ENCODE data around the gene PCNX2.
"Not testable (repeated sequence)": the region's sequence is repeated elsewhere in the genome, so short reads cannot be mapped to it uniquely, and the experiment has no call there.

PCNX2 gene

DNA sequence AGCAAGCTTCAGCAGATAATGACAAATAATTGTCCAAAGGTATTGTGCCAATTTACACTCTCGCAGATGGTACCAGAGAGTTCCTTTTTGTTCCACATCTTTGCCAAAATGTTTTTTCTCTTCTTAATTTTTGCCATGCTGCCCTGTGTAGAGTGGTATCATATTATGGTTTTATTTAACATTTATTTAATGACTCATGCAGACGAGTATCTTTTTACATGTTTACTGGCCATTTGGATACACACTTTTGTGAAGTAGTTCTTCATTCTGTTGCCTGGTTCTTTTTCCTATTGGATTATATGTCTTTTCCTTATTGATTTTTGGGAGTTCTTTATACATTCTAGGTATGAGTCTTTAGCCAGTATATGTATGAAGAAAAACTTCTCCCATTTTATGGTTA is 151.1 kb downstream of the PCNX2 start:
- DNase-seq = no peak

DNA sequence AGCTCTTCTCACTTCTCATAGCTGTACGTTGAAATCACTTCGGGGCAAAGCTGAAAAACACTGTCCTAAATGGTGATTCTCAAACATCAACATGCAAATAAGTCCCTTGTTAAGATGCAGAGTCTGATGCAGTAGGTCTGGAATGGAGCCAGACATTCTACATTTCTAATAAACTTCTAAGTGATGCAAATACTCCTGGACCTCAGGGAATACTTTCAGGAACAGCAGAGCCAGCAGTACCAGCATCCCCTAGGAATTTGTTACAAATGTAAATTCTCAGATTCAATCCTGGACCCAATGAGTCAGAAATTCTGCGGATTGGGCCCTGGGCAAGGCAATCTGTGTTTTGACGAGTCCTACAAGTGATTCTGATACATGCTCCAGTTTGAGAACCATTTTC is 152.3 kb downstream of the PCNX2 start:
- no peak for DNase-seq

DNA sequence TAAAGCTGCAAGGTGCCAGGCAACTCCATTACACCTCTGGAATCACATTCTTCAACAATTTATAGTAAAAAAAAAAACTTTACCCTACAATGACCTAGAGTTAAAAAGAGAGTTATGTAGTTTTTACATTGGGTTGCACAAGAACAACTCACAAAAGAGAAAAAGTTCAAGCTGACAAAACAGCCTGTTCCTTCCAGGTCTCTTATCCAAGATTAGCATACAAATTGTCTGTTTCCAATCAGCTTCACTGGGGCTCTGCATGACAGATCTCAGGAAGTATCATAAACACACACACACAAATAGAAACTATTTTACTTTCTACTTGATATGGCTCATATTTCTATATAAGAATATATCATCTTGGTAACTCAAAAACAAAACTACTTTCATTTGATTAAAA is 154.6 kb downstream of the PCNX2 start:
- no peak for DNase-seq

DNA sequence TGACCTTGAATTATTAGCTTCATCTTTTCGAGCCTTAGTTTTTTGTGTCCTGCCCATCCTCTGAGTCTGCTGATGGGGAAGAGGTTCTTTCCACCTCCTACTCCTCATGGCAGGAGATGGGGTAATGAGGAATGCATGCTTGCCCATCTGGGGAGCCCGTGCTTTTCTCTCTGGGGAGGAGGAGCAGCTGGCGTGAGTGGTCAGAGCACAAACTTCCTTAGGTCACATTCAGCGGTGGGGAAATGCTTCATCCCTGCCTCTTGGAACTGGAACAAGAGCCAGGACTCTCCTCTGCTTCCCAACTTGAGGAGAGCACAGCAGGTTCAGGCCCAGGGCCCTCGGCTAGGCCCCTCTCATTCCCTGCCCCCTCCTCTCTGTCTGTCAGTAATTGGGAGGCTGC is 155.0 kb downstream of the PCNX2 start:
- DNase-seq = peak; percentile 81

DNA sequence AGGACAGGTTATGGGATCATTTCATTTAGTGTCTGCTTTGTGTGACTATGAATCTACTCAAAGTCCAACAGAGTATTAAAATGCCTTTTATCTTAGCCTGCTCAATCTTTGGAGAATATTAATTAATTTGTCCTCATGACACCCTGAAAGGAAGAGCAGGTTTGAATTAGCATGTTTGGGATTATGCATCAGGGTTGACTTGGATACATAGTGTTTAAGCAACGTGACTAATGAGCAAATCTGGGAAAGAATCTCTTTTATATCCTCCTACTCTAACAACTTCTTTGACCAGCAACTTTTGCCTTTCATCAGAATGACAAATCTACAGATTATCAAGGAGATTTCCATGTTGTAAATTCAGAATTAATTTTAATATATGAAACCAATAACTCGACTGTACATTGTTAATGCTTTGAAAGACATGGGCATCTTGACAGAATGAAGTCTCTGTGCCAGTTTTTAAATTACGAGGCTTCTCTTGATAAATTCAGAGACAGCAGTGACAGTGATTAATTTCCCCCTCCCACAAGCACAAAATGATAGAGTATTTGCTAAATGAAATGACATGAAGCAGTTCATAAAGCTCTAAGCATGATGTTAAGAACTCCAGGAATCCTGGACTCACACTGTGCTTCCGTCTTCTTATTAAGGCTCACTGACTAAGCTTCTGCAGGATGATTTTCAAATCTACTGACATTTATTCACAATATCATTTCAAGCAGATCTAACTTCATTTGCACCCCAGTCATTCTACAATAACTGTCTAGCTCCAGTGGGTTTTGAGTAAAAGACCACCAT is 156.5 kb downstream of the PCNX2 start:
- DNase-seq = peak; percentile 86

DNA sequence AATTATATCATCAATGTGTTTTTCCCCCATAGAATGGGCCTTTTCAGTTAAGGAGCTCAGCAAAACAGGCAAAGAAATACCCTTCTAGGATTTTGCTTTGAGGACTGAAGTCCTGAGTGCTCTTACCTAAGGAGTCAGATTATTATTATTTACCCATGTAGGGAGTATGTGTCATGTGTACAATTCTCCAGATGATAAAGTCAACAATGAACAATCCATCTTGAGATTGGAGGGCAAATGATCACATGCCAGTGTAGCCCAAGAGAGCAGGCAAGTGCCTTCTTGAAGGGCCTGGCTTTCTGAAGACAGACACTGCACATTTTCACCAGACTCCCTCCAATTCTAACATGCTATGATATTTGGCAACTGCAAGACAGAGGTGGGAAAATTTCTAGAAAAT is 159.7 kb downstream of the PCNX2 start:
- no peak for DNase-seq

DNA sequence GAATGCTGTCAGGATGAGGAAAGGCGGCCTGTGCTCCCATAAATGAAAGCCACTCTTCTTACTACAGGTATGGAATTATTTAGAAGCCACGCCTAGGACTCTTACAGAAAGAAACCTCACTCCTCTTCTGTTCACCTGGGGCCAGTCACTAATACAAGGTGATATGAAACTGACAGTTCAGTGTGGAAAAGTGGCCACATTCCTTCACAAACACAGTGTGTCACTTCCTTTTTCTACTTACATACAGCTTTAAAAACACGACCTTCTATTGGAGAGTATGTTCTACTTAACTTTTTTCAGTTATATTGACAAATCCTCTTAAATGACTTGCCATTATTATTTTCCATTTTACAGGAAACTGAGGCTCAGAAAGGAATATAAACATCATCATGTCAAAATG is 163.1 kb downstream of the PCNX2 start:
- DNase-seq = no peak

DNA sequence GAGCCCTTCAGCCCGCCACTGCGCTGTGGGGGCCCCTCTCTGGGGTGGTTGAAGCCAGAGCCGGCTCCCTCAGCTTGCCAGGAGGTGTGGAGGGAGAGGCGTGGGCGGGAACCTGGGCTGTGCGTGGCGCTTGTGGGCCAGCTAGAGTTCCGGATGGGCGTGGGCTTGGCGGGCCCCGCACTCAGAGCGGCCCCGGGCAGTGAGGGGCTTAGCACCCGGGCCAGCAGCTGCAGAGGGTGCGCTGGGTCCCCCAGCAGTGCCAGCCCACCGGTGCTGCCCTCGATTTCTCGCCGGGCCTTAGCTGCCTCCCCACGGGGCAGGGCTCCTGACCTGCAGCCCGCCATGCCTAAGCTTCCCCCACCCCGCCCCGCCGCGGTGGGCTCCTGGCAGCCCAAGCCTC is 166.5 kb downstream of the PCNX2 start:
- not testable (repeated sequence) for DNase-seq

DNA sequence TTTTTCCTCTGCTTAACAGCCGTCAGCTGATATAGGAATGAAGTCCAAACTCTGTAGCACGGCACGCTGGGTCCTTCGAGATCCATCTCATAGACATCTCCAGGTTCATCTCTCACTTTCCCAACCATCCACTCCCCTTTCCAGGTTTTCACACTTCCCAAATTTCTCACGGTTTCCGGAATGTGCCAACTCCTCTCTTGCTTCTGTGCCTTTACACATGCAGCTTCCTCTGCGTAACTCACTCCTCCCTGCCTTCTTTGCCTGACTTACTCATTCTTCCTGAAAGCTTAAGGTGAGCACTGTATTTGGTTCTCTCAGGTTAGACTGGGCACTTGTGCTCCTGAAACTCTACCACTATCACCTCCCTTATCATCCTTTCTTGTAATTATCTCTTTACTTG is 168.4 kb downstream of the PCNX2 start:
- no peak for DNase-seq

DNA sequence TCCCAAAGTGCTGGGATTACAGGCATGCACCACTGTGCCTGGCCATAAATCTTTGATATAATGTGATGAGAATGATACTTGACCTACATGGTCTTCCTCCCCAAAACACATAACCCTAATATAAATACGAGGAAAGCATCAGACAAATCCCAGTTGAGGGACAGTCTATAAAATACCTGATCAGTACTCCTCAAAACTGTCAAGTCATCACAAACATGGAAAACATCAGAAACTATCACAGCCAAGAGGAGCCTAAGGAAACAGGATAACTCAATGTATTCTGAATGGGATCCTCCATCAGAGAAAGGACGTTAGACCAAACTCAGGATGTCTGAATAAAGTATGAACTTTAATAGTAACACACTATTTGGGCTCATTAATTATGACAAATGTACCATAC is 172.7 kb downstream of the PCNX2 start:
- no peak for DNase-seq

DNA sequence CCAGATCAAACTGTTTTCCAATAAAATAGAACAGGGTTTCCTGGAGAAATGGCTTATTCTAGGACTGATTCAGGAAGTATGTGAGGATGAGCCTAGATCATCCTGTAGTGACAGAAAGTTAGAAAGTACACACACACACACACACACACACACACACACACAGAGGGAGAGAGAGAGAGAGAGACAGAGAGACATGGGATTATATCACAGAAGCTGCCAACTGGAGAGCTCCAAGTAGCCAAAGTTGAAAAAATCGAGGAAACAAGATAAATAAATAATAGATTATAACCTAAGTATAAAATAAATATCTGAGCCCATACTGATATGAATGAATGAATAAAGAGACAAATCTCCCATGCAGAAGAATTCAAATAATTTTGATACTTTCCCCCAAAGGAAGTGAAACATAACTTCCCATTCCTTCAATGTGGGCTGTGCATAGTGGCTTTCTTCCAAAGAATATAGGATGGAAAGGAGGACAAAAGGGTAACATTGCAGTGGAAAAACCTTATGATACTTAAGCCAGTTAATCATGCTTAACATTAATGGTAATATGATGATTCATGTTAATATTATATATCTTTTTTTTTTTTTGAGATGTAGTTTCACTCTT is 173.5 kb downstream of the PCNX2 start:
- no peak for DNase-seq

DNA sequence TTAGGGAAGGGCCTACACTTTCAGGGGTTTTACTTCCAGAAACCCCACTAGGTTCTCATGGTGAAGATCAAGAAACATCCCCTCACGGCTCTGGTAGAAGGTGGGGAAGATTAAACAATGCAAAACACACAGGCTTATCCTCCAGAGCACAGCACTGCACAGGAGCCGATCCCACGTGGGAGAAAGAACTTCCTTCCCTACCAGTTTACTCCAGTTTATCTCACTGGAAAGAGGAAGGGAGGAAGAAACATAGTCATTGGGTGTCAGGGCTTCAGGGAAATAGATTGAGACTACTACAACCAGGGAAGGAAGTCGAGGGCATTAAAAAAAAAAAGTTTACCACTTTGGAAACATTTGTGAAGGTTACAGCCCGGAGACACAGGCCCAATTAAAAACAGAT is 180.7 kb downstream of the PCNX2 start:
- no peak for DNase-seq

DNA sequence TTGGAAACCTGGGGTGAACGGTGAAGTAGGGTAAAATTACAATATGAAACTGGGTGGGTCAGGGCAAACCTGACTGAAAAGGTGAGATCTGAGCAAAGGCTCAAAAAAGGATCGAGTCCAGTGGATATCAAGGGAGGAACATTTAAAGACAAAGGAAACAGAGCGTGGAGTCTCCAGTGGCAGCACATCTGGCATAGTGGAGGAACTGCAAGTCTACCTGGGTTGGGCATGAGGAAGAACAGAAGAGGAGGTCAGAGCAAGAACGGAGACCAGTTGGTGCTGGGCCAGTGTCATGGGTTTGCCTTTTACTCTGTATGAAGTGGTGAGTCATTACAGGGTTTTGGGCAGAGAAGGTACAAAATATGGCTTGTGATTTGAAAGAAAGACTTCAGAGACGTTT is 181.4 kb downstream of the PCNX2 start:
- no peak for DNase-seq

DNA sequence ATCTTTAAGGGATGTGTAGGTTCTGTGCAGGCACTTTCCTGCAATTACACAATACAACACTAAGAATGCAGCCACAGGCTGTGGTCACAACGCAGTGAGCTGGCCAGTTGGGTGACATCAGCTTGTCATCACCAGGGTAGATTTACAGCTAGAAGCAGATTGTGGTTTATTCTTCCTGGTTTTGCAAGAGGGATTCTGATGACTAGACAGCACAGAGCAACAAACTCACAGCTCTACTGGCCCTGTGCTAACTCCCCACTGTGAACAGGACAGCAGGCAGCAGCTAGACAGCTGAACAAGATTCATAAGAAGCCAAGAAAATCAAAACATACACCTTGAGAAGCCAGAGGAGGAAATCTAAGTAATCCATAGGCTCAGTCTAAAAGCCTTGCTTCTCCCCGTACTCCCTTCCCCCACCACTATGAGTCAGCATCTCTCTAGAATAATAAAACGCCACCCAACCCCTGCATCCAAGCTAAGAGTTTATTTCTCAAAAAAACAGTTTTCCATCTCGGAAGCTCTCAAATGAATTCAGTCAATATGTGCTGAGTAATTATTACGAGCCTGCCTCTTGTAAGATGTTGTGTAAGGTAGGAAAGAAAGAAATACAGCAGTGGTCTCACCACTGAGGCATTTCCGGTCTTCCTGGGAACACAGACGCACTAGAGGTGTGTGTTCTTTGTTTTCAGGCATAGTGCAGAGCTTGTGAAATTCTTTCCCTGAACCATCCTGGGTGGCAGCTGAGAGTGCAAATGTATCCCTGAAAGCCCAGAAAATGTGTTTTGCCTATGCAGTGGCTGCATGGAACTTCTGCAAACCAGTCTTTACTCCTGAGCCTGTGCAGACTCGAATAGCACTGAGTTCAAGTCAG is 182.3 kb downstream of the PCNX2 start:
- peak; percentile 59 for DNase-seq

DNA sequence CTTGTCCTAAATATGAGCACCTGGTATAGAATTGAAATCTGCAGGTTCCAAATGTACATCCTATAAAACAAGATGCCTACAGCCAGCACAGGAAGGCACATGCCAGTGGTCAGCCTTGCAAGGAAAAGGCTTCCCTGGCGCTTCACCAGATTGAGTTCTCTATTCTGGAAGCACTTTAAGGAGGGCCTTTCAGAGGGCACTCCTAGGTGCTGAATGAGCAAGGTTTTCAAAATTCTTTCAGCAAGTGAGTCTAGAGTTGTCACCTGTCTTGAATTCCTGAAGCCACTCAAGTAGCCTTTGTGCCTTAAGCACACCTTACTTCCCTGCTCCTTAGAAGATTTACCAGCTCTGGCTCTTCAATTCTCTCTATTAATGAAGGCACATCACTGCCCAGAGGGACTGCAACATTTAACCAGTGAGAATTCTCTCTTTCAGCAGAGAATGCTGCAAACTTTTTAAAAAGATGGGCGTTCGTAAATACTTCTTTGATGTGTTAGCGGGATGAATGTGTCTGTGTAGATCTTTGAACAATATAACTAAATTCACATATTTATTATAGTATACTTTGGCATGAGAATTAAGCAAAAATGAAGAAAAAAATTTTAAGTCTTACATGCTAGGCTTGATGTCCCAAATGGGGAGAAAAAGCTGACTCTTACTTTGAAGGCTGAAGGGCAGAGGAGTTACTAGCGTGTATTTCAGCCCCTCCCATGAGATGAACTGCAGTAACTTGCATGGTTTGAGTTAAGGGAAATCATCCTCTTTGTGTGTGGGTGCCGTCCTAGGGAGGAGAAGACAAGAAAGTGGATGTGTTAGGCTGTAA is 183.1 kb downstream of the PCNX2 start:
- DNase-seq = no peak

DNA sequence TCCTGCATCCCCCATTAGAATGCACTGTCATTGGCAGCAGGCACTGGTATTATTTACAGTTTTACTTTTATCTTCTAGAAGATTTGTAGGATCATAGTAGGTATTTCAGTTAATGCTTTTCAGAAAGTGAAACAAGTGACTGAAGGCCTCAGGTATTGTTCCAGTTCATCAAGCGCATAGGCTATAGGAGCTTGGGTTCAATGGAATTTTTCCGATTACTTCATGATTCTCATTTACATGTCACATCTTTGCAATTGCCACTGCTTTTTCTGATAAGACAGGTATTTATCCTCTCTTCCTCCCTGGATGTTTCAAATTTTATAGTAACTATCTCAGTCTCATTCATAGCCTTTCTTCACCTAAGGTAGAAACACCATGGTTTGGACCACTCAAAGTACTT is 183.8 kb downstream of the PCNX2 start:
- no peak for DNase-seq

DNA sequence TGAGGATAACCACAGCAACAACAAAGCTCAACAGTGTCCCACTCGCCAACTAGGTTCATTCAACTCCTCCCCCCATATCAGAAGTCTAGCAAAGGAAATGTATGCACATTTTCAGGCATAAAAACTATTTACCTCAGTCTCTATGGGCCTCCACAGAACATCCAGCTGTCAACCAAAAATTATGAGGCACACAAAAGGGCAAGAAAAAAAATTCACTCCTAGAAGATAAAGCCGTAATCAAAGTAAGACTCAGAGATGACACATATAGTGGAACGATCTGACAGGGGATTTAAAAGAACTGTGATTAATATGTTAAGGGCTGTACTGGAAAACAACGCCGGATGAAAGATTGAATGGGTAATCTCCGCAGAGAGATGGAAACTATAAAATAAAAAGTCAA is 186.4 kb downstream of the PCNX2 start:
- DNase-seq = no peak

DNA sequence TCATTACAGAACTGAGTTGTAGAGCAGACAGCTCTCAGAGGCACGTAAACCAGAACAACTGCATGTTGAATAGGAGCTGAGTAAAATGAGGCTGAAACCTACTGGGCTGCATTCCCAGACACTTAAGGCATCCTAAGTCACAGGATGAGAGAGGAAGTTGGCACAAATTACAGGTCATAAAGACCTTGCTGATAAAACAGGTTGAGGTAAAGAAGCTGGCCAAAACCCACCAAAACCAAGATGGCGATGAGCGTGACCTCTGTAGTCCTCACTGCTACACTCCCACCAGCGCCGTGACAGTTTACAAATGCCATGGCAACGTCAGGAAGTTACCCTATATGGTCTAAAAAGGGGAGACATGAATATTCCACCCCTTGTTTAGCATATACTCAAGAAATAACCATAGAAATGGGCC is 187.8 kb downstream of the PCNX2 start:
- not testable (repeated sequence) for DNase-seq

DNA sequence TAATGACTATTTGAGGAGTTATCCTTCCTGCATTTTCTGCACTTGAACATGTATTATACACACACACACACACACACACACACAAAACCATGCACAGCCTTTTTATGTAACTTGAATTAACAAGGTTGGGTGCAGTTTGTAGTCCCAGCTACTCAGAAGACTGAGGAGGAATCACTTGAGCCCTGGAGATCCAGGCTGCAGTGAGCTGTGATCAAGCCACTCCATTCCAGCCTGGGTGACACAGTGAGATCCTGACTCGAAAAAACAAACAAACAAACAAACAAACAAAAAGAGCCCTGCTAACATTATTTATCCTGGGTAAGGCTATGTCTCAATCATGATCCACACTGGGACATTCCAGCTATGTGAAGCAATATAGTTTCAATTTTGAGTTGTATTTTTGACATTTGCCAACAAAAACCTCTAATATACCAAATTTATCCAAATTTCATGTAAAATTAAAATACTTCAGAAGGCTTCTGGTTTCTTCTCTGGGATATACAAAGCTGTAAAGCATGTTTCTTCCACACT is 188.3 kb downstream of the PCNX2 start:
- no peak for DNase-seq

DNA sequence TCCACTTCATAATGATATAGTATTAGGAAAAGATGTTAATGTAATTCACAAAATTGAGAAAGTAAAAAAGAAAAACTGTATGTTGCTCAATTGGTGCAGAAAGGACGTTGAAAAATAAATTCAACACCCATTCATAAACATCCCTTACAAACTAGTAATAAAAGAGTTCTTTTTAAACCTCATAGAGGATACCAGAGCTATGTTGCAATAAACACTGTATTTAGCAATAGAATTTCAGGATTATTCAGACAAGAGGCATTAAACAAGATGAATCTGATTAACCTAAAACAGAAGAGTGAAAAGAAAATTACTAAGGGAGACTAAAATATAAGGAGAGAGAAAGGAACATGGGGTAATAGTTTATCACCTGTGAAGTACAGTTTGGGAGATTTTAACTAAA is 190.3 kb downstream of the PCNX2 start:
- DNase-seq = no peak

DNA sequence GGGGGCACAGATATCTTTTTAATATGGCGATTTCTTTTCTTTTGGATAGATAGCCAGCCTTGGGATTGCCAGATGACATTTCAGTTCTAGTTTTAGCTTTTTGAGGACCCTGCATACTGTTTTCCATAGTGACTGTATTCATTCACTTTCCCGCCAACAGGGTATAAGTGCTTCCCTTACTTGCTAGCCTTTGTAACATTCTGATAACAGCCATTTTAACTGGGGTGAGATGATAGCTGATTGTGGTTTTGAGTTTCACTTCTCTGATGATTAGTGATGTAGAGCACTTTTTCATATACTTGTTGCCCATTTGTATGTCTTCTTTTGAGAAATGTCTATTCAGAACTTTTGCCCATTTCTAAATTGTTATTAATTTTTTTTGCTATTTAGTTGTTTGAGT is 193.2 kb downstream of the PCNX2 start:
- DNase-seq = no peak

DNA sequence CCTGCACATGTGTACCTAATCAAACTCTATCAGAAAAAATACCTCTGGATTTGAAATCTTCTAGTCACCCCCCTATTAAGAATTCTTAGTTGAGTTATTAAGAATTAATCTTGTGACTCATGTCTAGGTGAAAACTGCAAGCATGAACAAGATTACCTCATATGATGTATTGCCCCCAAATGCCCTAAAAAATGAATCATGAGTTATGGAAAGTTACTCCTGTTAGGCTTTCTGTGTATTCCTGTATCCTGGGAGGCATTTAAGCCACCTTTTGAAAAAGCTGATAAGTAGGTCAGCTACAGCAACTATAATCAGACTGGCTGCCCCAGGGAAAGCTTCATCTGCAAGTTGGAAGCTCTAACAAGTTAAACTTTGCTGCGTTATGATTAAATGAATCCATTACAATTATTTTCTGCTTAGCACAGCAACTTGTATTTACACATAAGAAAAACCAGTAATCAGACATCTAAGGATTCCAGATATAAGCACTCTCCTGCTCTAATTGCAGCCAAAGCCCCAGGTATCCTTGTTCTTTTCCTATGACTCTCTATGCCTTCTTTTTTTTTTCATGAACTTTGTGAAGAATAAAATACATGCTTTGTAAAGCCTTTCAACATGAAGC is 197.5 kb downstream of the PCNX2 start:
- no peak for DNase-seq

All from eye (tissue), 1 donor.